HG02973 (cell line): Measurements from ENCODE around the gene PDZD2.
"Not testable (repeated sequence)": the region's sequence is repeated elsewhere in the genome, so short reads cannot be mapped to it uniquely, and the experiment has no call there.

Experiments
- ATAC-seq: cut with Tn5 transposase; IDR thresholded peaks from one replicate; pipeline ENCODE4 v1.9.1; 2021; ENCODE audit warnings: moderate library complexity; ENCODE audit not compliant: unreplicated experiment

The PDZD2 gene

DNA sequence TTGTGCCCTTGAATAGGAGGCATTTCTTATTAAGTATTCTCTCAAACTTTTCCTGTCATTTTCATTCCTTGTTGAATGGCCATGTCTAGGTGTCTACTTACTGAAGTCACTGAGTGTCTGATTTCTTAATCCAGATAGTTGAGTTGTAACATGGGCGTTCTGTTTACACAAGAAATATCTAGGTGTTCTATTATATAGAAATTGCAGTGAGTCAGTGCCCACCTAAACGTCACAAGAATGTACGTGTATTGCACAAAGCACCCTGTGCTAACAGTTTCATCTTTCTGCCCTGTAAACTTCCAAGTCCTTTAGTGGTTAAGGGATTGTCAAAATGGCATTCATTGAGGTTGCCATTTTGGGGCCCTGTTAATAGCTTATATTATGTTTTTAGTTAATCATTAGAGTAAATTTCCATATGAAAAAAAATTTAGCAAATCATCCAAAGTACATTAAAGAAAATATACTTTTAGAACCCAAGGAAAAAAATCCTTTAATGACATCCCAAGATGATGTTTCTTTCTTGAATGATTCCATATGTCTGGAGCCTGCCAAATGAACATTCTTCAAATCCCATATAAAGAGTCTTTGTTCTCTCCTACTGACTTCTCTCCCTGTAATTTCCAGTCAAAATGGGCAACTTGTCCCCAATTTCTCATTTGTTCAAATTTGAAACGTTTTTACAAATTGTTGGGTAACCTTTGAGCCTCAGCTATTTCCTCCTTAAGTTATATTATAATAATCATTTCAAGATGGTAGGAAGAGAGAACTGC lies 421.0 kb downstream of the PDZD2 start:
- ATAC-seq: no peak

DNA sequence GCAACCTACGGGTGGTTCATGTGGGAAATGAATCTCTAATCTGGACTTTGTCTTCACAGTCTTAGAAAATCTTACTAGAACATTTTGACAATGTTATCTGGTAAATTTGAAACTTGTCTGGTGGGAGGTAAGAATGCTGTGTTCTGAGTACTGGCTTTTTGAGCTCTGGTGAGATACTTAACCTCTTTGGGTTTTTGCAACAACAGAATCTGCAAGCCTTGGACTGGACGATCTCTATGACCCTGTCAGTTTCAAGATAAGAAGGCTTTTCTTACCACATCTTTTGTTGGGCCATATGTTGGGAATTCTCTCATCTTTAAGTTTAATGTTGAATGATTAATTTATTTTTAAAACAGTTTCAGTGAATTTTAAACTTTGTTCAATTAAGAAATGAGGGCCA lies 422.3 kb downstream of the PDZD2 start:
- no peak for ATAC-seq

GRCh38 chr5:32066448-32066847 lies 427.5 kb downstream of the PDZD2 start:
- ATAC-seq: no peak

GRCh38 chr5:32067774-32068470 lies 429.0 kb downstream of the PDZD2 start:
- ATAC-seq: no peak

- no peak for ATAC-seq
Observed at GRCh38 chr5:32068561-32068960, 429.6 kb downstream of the PDZD2 start.

- ATAC-seq: no peak
Observed at GRCh38 chr5:32069396-32069795, 430.5 kb downstream of the PDZD2 start.

DNA sequence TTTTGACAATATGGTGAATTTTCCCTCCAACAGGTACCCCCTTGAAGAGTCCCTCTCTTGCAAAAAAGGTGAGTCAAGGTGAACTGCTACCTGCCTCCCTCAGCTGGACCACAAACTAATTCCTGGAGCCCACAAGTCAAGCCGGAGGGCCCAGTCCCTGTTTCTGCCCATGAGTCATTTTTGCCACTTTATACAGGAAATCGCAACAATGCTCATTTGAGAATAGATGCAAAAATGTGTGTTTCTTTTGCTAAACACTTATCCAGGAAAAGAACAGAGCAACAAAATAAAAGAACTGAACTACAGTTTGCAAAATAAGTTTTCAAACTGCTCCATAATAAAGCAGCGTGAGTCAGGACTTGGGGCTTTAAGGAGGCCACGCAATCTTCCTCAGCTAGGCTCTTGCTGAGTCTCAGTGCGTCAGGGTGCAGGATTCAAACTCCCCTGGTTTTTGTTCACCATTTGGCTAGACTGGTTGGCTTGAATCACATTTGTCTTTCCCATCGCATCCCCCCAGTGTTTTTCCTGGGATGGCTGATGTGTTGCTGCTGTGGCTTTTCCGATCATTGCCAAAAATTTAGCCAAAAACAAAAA lies 432.5 kb downstream of the PDZD2 start:
- ATAC-seq: no peak

DNA sequence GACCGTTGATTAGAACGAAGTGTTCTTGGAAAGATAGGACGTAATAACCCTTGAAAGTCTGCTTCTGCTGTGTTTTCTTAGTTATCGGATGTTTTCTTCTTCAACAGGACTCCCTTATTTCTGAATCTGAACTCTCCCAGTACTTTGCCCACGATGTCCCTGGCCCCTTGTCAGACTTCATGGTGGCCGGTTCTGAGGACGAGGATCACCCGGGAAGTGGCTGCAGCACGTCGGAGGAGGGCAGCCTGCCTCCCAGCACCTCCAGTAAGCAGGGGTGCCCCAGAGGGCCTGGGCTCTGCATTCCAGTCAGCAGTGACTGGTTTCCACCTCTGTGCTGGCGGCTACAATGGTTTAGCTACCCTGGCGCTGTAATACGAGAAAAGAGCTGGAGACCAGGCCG lies 433.1 kb downstream of the PDZD2 start:
- no peak for ATAC-seq

DNA sequence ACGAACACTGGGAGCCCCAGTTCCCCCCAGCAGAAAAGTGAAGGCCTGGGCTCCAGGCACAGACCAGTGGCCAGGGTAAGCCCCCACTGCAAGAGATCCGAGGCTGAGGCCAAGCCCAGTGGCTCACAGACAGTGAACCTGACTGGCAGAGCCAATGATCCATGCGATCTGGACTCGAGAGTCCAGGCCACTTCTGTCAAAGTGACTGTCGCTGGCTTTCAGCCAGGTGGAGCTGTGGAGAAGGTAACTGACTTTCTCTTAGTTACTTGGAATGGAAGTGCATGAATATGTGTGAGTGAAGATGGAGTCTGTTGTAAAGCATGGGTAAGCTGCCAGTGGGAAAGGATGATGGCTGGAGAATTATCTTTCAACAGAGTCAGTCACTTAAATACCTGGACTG lies 435.5 kb downstream of the PDZD2 start:
- no peak for ATAC-seq

DNA sequence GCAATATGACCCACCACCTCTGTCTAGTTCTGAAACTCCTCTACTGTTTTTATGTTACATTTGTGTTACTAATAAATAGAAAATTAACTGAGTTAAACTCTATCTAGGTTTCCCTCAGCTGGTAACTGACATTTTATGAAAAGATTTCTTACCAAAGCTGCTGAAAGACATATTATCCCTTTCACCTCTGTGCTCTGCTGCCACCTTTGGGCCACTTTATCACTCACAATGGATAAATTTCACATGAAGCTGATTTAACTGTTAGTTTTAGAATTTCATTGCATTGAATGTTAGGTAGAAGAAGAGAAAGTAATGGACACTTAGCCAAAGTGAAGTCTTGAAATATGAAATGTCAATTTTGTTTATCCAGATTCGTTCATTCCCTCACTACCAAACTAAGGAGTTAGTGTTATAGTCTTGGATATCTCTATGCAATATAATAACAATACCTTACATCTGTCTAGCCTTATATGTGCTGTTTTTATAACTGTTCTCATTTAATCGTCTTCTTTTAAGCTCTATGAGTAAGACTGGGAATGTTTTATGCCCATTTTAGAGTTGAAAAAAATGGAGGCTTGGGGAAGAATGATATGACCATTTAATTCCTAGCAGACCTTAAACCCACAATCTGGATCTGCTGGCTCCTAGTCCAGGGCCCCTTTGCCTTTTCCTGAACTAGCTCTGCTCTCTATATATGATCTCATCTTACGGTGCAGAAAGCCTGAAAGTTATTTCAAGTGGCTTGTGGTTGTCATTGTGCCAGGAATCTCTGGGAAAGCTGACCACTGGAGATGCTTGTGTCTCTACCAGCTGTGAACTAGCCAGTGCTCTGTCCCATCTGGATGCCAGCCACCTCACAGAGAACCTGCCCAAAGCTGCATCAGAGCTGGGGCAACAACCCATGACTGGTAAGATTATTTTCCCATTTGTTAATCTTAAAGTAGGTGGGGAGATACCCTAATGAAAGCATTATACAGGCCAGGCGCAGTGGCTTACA lies 438.1 kb downstream of the PDZD2 start:
- no peak for ATAC-seq

GRCh38 chr5:32078855-32079254 lies 439.9 kb downstream of the PDZD2 start:
- not testable (repeated sequence) for ATAC-seq

DNA sequence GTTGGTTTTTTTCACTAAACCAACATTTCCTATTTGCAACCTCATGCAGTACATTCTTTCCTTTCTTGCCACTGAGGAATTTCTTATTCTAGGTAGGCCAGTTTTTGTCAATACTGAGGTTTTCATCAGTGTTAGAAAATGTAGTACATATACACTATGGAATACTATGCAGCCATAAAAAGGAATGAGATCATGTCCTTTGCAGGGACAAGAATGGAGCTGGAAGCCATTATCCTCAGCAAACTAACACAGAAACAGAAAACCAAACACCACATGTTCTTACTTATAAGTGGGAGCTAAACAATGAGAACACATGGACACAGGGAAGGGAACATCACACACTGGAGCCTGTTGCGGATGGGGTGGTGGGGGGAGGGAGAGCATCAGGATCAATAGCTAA lies 441.6 kb downstream of the PDZD2 start:
- not testable (repeated sequence) for ATAC-seq

- ATAC-seq: no peak
Observed at GRCh38 chr5:32082701-32083100, 443.8 kb downstream of the PDZD2 start.

DNA sequence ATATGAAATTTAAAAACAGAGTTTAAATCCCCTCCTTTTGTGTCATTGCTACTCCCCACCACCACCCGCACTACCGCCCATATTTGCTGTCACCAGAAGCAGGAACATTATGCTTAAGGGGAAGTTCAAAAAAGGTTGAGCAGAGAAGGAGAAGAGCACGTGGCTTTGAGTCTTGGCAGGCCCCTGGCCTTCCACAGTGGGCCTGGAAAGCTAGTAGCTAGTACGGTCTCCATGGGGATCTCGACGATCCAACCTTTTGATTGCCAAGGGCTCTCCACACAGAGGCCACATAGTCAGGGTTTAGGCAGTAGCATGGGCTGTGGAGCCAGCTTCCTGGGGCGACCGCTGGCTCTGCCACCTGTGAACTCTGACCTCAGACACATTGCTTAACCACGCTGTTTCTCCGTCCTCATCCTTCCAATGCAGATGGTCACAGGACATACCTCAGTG lies 445.1 kb downstream of the PDZD2 start:
- no peak for ATAC-seq

GRCh38 chr5:32087086-32088082 lies 448.5 kb downstream of the PDZD2 start:
- no peak for ATAC-seq

DNA sequence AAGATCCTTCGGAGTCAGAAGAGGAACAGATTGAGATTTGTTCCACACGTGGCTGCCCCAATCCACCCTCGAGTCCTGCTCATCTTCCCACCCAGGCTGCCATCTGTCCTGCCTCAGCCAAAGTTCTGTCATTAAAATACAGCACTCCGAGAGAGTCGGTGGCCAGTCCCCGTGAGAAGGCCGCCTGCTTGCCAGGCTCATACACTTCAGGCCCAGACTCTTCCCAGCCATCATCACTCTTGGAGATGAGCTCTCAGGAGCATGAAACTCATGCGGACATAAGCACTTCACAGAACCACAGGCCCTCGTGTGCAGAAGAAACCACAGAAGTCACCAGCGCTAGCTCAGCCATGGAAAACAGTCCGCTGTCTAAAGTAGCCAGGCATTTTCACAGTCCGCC lies 449.3 kb downstream of the PDZD2 start:
- no peak for ATAC-seq

GRCh38 chr5:32089146-32090000 lies 450.4 kb downstream of the PDZD2 start:
- no peak for ATAC-seq

- no peak for ATAC-seq
Observed at GRCh38 chr5:32090026-32090754, 451.3 kb downstream of the PDZD2 start.
